LNCAP (cell line): ENCODE results near the gene USP47.

Source experiments
- TF ChIP-seq, protein P1 (sequence below): fragments of 450-650 bp; IDR thresholded peaks from 2 replicates; pipeline ENCODE4 v1.5.1; 2017; ENCODE audit warnings: mild to moderate bottlenecking

The USP47 gene

DNA sequence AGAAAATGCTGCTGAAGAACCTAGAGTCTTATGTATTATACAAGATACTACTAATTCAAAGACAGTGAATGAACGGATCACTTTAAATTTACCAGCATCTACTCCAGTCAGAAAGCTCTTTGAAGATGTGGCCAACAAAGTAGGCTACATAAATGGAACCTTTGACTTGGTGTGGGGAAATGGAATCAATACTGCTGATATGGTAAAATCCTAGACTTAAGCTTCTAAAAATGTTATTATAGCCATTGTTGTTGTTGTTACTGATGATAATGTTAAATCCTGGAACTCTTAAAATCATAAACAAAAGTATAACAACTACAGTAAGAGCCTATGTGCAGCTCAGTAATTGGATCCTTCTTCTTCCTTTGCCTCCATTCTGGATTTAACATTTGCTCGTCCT, 38.4 kb downstream of the USP47 start:
- TF ChIP-seq, protein P1, sequence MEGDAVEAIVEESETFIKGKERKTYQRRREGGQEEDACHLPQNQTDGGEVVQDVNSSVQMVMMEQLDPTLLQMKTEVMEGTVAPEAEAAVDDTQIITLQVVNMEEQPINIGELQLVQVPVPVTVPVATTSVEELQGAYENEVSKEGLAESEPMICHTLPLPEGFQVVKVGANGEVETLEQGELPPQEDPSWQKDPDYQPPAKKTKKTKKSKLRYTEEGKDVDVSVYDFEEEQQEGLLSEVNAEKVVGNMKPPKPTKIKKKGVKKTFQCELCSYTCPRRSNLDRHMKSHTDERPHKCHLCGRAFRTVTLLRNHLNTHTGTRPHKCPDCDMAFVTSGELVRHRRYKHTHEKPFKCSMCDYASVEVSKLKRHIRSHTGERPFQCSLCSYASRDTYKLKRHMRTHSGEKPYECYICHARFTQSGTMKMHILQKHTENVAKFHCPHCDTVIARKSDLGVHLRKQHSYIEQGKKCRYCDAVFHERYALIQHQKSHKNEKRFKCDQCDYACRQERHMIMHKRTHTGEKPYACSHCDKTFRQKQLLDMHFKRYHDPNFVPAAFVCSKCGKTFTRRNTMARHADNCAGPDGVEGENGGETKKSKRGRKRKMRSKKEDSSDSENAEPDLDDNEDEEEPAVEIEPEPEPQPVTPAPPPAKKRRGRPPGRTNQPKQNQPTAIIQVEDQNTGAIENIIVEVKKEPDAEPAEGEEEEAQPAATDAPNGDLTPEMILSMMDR, result no peak

GRCh38 chr11:11882539-11882938, 40.8 kb downstream of the USP47 start:
- TF ChIP-seq, protein P1, result no peak

GRCh38 chr11:11884351-11884750, 42.6 kb downstream of the USP47 start:
- TF ChIP-seq, protein P1, result no peak

DNA sequence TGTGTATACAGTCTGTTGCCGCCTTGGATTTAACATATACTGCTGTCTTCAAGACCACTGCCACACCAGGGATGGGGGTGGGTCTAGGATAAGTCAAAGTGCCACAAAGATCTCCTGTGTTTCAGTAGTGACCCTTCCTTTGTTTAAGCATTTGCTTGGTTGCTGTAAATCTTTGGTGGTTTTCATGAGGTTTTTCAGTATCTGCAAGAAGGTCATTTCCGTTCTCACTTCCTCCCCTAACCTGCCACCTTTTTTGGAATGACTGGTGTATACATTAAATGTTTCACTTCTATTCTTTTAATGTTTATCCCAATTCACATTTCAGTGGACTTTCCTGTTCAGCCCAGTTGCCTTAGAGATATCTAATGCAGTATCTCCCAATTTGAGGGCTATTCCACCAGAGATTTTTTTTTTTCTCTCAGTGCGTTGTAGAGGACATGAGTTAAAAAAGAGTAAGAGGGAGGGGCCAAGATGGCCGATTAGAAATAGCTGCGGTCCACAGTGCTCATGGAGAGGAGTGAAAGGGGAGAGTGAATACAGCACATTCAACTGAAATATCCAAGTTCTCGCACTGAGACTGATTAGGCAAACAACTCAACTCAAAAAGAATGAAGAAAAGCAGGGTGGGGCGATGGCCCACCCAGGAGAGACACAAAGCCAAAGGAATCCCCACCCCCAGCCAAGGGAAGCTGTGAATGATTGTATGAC, 43.2 kb downstream of the USP47 start:
- TF ChIP-seq, protein P1, result no peak

- TF ChIP-seq, protein P1, result no peak
Measured at GRCh38 chr11:11894486-11894885, 52.7 kb downstream of the USP47 start.

- TF ChIP-seq, protein P1, result peak; percentile 34; the same call in 1 of the 2 replicates
Measured at GRCh38 chr11:11895672-11896071, 53.9 kb downstream of the USP47 start.

DNA sequence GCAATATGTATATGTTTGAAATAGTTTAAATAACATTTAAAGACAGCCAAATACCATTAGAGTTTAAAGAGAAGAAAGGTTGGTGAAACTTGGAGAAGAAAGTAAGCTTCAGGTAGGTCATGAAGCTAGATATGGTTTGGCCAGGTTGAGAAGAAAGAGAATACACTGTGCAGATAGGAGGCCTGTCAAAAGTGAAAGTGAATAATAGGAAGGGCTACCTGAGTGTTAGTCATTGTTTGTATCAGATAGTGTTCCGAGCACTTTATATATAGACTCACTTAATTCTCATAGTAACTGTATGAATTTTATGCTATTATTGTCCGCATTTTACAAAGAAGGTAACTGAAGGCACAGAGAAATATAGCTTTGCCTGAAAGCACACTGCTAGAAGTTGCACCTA, 56.9 kb downstream of the USP47 start:
- TF ChIP-seq, protein P1, result no peak

- TF ChIP-seq, protein P1, result no peak
Measured at GRCh38 chr11:11899401-11899800, 57.6 kb downstream of the USP47 start.
